Neural progenitor cell (in vitro differentiated cells): ENCODE measurements around the gene ORM1. TPM values are rescaled to one million over a fixed set of nuclear protein-coding genes. Genes with fewer than 3 reads are reported as not detected.
"Not testable (repeated sequence)": the region's sequence is repeated elsewhere in the genome, so short reads cannot be mapped to it uniquely, and the experiment has no call there.

Source experiments
- DNase-seq: peaks from one replicate; pipeline ENCODE4 v3.0.0-alpha.2; 2016; ENCODE audit warnings: low spot score
- H2AFZ ChIP-seq: fragments of 200-600 bp; sonication (generic); replicated peaks from 2 replicates; pipeline ENCODE4 v1.6.1; 2016; ENCODE audit warnings: antibody characterized with exemption
- H3F3A ChIP-seq: fragments of 200-600 bp; sonication (generic); 2 replicates; pipeline ENCODE4 v1.6.1; 2016; ENCODE audit warnings: antibody characterized with exemption, low read depth
- H3K27ac ChIP-seq: fragments of 200-600 bp; sonication (generic); 2 replicates; pipeline ENCODE4 v1.5.1; 2016; ENCODE audit warnings: mild to moderate bottlenecking
- H3K27me3 ChIP-seq: fragments of 200-600 bp; sonication (generic); 2 replicates; pipeline ENCODE4 v1.6.1; 2016; ENCODE audit warnings: mild to moderate bottlenecking, moderate library complexity
- H3K36me3 ChIP-seq: fragments of 200-600 bp; sonication (generic); 2 replicates; pipeline ENCODE4 v1.5.1; 2016
- H3K4me1 ChIP-seq: fragments of 200-600 bp; sonication (generic); 2 replicates; pipeline ENCODE4 v1.6.1; 2016; ENCODE audit warnings: mixed run types
- H3K4me2 ChIP-seq: fragments of 200-600 bp; sonication (generic); 2 replicates; pipeline ENCODE4 v1.6.1; 2016
- H3K4me3 ChIP-seq: fragments of 200-600 bp; sonication (generic); 2 replicates; pipeline ENCODE4 v1.5.1; 2016
- H3K79me2 ChIP-seq: fragments of 200-600 bp; sonication (generic); 2 replicates; pipeline ENCODE4 v1.6.1; 2016; ENCODE audit warnings: low read depth
- H3K9ac ChIP-seq: fragments of 200-600 bp; sonication (generic); 2 replicates; pipeline ENCODE4 v1.6.1; 2016
- H3K9me3 ChIP-seq: fragments of 200-600 bp; sonication (generic); 2 replicates; pipeline ENCODE4 v1.5.1; 2016; ENCODE audit warnings: low read depth
- H4K20me1 ChIP-seq: fragments of 200-600 bp; sonication (generic); 2 replicates; pipeline ENCODE4 v1.6.1; 2016; ENCODE audit warnings: low read depth
- H3K27ac Mint-ChIP-seq: 3 replicates; pipeline ENCODE4 v1.8.0; 2021; ENCODE audit warnings: mixed read lengths
- H3K27me3 Mint-ChIP-seq: 2 replicates; pipeline ENCODE4 v1.8.0; 2022; ENCODE audit warnings: low read depth, mild to moderate bottlenecking, inconsistent platforms, moderate library complexity, mixed read lengths; ENCODE audit not compliant: insufficient read depth
- H3K36me3 Mint-ChIP-seq: 3 replicates; pipeline ENCODE4 v1.8.0; 2021; ENCODE audit warnings: mixed read lengths
- H3K4me1 Mint-ChIP-seq: 3 replicates; pipeline ENCODE4 v1.8.0; 2021; ENCODE audit warnings: mixed read lengths
- H3K4me3 Mint-ChIP-seq: 3 replicates; pipeline ENCODE4 v1.8.0; 2021; ENCODE audit warnings: mild to moderate bottlenecking, moderate library complexity, mixed read lengths
- H3K9me3 Mint-ChIP-seq: 3 replicates; pipeline ENCODE4 v1.8.0; 2020; ENCODE audit warnings: mixed read lengths
- CTCF ChIP-seq: fragments of 200-600 bp; sonication (generic); IDR thresholded peaks from 2 replicates; pipeline ENCODE4 v1.5.1; 2017; ENCODE audit warnings: antibody characterized with exemption, mild to moderate bottlenecking
- EZH2 ChIP-seq: fragments of 200-600 bp; sonication (generic); IDR thresholded peaks from 2 replicates; pipeline ENCODE4 v1.6.1; 2017; ENCODE audit warnings: antibody characterized with exemption, mild to moderate bottlenecking, moderate library complexity
- EZH2phosphoT487 ChIP-seq: fragments of 200-600 bp; sonication (generic); IDR thresholded peaks from 2 replicates; pipeline ENCODE4 v1.6.1; 2017; ENCODE audit warnings: antibody characterized with exemption
- total RNA-seq: library from RNA; depleted of rRNA; stranded (reverse); fragments of >200 nt; gene quantifications from 2 replicates; pipeline ENCODE4 v1.2.3, GENCODE V29; 2015; ENCODE audit warnings: low replicate concordance

Gene ORM1
- total RNA-seq, 1 donor from 2014 or later, result not detected

- Histone ChIP-seq H3K4me3 (no peak overlapping the region), H3K9me3 (no peaks in the 10 kb centered on the region), H3K4me2 (no peak overlapping the region), H3K27ac (no peak overlapping the region), H3K36me3 (no peaks in the 10 kb centered on the region), H3K9ac (no peak overlapping the region), H2AFZ (no peak overlapping the region), H3K4me1 (peaks cover 4% of the 10 kb centered on the region), H4K20me1 (no peaks in the 10 kb centered on the region), H3K27me3 (no peaks in the 10 kb centered on the region), H3K79me2 (no peaks in the 10 kb centered on the region), H3F3A (peaks cover 3% of the 10 kb centered on the region)
- Mint-ChIP-seq H3K27ac (no peak overlapping the region), H3K4me3 (no peak overlapping the region), H3K36me3 (no peaks in the 10 kb centered on the region), H3K4me1 (peaks cover 2% of the 10 kb centered on the region), H3K27me3 (no peaks in the 10 kb centered on the region), H3K9me3 (no peaks in the 10 kb centered on the region)
- TF ChIP-seq EZH2 (no peak), CTCF (no peak), EZH2phosphoT487 (no peak)
- DNase-seq, result no peak
Observed at GRCh38 chr9:114321759-114322158, 1.1 kb upstream of the ORM1 start.

GRCh38 chr9:114322160-114322818 is 609 bp upstream of the ORM1 start:
- DNase-seq, H3K79me2 ChIP-seq, H3K27ac Mint-ChIP-seq, H3K27ac ChIP-seq, H3K4me1 Mint-ChIP-seq, H3K27me3 ChIP-seq, H3K4me3 ChIP-seq, H4K20me1 ChIP-seq, H3F3A ChIP-seq, H3K9me3 Mint-ChIP-seq, H3K4me2 ChIP-seq, H3K9me3 ChIP-seq, H3K4me1 ChIP-seq, H3K4me3 Mint-ChIP-seq, H3K36me3 Mint-ChIP-seq, H3K9ac ChIP-seq, H3K36me3 ChIP-seq, H3K27me3 Mint-ChIP-seq, H2AFZ ChIP-seq: not testable (repeated sequence)

- not testable (repeated sequence) for H3K9me3 Mint-ChIP-seq, H3K27me3 ChIP-seq, H3K4me1 ChIP-seq, H3K79me2 ChIP-seq, H3K9ac ChIP-seq, H3K36me3 Mint-ChIP-seq, H3F3A ChIP-seq, DNase-seq, H3K4me3 ChIP-seq, H3K9me3 ChIP-seq, H3K27me3 Mint-ChIP-seq, H2AFZ ChIP-seq, H3K27ac Mint-ChIP-seq, H3K4me2 ChIP-seq, H3K4me1 Mint-ChIP-seq, H4K20me1 ChIP-seq, H3K27ac ChIP-seq, H3K4me3 Mint-ChIP-seq, H3K36me3 ChIP-seq
Observed at GRCh38 chr9:114323849-114324248, 951 bp downstream of the ORM1 start.

GRCh38 chr9:114324492-114324891 is 1.6 kb downstream of the ORM1 start:
- no peaks in the 10 kb centered on the region for H3K4me1 Mint-ChIP-seq
- Histone ChIP-seq H3K27ac (no peak overlapping the region), H3K4me3 (no peak overlapping the region), H3K9me3 (no peaks in the 10 kb centered on the region), H4K20me1 (no peaks in the 10 kb centered on the region), H3K4me2 (no peak overlapping the region), H3K27me3 (no peaks in the 10 kb centered on the region), H3K79me2 (no peaks in the 10 kb centered on the region), H3F3A (no peaks in the 10 kb centered on the region), H3K9ac (no peak overlapping the region), H3K36me3 (no peaks in the 10 kb centered on the region), H3K4me1 (no peaks in the 10 kb centered on the region), H2AFZ (no peak overlapping the region)
- no peak overlapping the region for H3K27ac Mint-ChIP-seq
- H3K9me3 Mint-ChIP-seq, result no peaks in the 10 kb centered on the region
- H3K4me3 Mint-ChIP-seq, result no peak overlapping the region
- no peaks in the 10 kb centered on the region for H3K36me3 Mint-ChIP-seq
- DNase-seq, result peak; percentile 24
- H3K27me3 Mint-ChIP-seq, result no peaks in the 10 kb centered on the region
- TF ChIP-seq CTCF (no peak), EZH2phosphoT487 (no peak), EZH2 (no peak)

- H3K9me3 Mint-ChIP-seq, H2AFZ ChIP-seq, H3K4me1 Mint-ChIP-seq, H3K36me3 Mint-ChIP-seq, H3K27ac Mint-ChIP-seq, H3K27me3 Mint-ChIP-seq, DNase-seq, H3K27me3 ChIP-seq, H3K27ac ChIP-seq, H3K79me2 ChIP-seq, H3K4me2 ChIP-seq, H3K4me1 ChIP-seq, H3K9me3 ChIP-seq, H3K9ac ChIP-seq, H3K4me3 Mint-ChIP-seq, H4K20me1 ChIP-seq, H3K36me3 ChIP-seq, H3K4me3 ChIP-seq, H3F3A ChIP-seq: not testable (repeated sequence)
Observed at GRCh38 chr9:114324965-114325364, 2.1 kb downstream of the ORM1 start.

GRCh38 chr9:114325684-114326254 is 2.9 kb downstream of the ORM1 start:
- not testable (repeated sequence) for H3K4me2 ChIP-seq, H3K27me3 Mint-ChIP-seq, H3K36me3 Mint-ChIP-seq, H4K20me1 ChIP-seq, H3K4me3 Mint-ChIP-seq, H3K79me2 ChIP-seq, H3F3A ChIP-seq, H3K27ac Mint-ChIP-seq, H3K4me3 ChIP-seq, H3K4me1 Mint-ChIP-seq, H3K36me3 ChIP-seq, H3K27me3 ChIP-seq, H3K9me3 ChIP-seq, DNase-seq, H2AFZ ChIP-seq, H3K4me1 ChIP-seq, H3K9me3 Mint-ChIP-seq, H3K9ac ChIP-seq, H3K27ac ChIP-seq
